ENCODE results near the gene MAPRE3.

GRCh38 chr2:27024812-27025211, 54.4 kb downstream of the MAPRE3 start:
- TF ChIP-seq CTCF (IDR thresholded peaks at IDR 0.05; ENCODE audit: low read depth, low read length): no peak
- TF ChIP-seq EZH2phosphoT487 (IDR thresholded peaks at IDR 0.05; ENCODE audit: low read depth): no peak
